GM19025 (cell line): ENCODE measurements around the gene C12orf60.

ENCODE experiments used
- ATAC-seq: cut with Tn5 transposase; IDR thresholded peaks from one replicate; pipeline ENCODE4 v1.9.1; 2021; ENCODE audit warnings: mild to moderate bottlenecking, low read depth, moderate library complexity; ENCODE audit not compliant: unreplicated experiment

The C12orf60 gene

DNA sequence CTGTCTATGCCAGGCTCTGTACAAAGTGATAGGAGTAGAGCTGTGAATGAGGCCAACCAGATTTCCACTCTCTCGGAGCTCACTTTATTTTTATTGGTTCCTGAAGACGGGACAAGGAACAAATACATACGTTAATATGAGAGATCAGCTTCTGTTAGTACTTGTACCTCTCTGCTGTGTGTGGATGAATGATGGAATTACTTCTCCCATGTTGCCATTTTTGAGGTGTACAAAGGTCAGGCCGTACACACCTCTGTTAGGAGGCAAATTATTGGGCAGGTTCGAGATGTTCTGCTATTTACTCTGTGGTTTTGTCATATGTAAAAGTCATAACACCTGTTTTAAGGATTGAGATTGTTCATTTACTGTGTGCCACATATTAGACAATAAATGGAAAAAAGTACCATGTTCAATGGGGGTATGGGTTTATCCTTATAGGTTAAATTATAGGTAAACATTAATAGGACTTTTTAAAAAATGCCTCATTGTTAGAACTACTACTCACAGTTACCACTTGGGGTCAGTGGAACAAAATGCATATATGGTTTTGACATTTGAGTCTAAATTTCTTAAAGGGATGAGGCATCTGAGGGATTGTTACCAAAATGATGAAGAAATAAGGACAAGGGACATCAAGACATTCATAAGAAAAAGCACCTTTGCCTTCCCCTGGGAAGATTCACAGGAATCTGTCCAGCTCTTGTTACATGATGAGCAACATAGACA lies 27.1 kb upstream of the C12orf60 start:
- no peak for ATAC-seq

DNA sequence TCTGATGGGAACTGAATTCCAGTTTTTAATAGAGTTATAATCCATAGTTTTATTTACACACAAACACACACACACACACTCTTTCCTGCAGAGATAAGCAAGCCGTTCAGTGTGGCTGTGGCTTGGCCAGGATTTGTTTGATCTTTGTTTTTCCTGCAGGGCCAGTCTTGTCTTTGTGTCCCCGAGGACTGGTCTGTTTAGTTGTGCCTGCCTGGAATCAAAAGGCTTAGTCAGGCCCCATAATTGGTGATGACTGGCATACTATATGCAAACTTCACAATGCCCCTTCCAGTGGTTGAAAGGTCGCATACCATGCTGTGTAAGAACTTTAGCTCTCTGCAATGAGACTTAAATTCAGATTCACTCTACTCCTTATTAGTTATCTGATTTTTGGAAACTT lies 26.2 kb upstream of the C12orf60 start:
- ATAC-seq: no peak

DNA sequence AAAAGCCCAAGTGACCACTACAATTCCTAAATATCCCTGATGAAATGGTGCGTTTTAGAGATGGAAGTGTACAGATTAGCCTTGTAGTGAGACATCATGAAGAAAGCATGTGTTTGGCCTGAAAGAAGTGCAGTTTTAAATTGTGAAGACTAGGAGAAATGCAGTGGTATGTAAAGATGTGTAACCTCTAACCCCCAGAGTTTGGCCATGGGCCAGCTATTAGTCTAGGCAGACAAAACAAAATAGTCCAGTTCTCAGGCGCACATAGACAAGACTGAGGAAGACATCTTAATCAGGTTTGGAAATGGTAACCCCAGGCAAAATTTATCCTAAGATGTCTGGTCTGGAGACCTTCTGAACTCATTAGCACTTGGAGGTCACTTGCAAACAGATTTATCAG lies 23.6 kb upstream of the C12orf60 start:
- no peak for ATAC-seq

DNA sequence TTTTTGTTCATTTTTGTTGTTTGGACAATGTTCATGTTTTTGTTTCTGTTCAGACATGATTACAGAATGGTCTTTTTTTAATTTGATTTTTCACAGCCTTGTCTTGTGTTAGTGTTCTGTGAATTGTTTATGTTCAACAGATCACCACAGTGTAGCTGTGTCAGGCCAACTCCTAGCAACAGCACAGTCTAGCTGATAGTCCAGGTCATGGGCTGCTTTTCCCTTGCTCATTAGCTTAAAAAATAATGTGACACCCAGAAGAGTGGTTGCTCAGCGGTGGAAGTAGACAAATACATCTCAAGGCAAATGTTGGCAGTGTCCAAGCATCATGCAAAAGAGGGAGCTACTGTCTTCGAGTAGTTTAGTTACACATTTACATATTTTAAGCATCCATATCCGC lies 22.6 kb upstream of the C12orf60 start:
- no peak for ATAC-seq

DNA sequence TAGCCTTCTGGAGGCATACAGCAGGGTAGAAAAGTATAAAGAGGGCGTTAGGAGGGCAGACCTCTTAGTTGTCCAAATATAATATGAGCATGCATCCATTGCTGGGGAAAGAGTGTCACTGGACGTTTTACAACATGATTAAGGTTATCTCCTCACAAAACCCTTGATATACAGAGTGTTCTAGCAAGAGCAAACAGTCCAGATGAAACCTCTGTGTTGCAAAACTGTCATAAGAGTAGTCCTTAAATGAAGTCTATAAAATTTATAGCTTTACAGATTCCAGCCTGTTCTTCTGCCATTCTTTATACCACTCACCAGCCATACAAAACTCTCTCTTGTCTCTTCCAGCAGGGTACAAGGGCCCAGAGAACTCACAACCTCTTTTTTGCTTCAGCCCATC lies 21.9 kb upstream of the C12orf60 start:
- ATAC-seq: no peak

DNA sequence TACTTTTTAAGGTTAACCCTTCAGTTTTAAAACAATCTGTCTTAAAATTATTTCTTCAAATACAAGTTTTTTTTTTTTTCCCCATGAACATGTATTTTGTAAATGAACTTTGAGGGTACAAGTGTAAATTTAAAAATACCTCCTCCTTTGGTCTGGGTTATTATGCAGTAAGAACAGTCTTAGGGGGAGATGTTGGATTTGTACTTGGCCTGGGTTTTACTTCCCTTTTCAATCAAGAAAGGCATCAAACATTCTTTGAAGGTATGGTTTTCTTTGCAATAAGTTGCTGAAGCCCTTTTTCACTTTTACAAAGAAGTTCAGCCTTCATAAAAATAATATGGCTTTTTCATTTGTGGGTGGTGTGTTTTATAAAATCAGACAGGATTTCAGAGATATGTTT lies 20.7 kb upstream of the C12orf60 start:
- no peak for ATAC-seq

DNA sequence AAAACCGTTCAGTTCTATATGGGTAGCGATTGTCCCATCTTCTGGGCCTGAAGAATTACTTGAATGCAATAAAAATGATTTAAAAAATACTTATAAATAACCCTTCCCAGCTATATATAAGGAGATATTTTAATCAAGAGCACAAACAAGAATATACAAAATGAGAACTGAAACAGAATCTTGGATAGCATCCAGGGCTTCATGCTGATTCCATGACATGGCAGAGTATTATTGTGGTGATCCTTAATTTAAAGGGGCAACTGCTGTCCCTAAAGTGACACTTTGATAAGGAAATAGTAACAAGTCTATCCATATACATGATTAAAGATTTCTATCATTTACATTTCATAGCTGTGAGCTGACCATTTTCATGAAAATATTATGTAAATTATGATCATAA lies 19.0 kb upstream of the C12orf60 start:
- ATAC-seq: no peak

DNA sequence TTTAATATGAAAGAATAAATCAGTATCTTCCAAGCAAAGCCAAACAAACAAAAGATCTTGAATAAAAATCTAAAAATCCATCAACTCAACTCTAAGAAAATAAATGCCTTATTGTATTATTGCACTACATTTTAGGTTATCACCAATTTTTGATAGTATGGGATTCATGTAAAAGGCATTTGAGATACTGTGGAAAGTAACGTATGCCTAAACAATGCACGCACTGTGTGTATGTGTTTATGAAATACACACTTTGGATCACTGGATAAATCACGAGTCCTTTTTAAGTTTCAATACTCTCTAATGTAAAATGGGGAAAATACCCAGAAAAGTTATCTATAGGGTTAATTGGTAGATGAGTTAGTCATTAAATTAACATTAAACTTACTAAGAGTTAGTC lies 17.9 kb upstream of the C12orf60 start:
- no peak for ATAC-seq

DNA sequence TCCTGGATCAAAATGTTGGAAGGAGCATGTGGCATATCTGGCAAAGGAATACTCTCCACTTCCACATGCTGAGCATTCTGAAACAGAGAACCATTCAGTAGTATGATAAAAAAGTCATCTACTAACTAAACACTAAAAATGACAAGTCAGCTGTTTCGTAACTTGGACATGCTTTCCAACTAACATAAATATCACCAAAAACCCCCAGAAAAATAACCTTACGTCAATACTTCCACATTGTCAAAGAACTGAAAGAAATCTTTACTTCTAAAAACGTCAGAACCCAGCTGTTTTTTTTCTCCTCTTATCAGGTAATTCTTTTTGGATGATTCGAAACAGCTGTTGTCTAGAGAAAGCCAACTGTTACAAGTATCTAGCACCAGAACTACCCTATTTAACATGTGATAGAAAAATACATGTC lies 8.4 kb upstream of the C12orf60 start:
- ATAC-seq: no peak

DNA sequence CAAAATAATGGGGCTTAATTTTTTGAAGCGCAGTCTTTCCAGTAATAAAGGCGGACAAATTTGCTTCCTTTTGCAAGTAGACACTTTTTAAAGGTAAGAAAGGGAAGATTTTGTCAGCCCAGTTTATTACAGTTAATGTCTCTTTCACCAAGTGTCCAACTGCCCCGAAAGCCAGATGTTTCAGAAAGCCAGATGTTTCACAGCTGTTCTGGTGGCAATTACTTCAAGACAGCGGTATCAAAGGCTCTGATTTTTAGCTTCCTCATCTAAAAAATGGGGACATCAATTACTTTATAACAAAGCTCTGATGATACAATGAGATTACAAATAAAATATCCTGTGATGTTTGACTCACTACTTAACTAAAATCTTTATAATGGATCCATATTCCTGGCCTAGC lies 1.2 kb upstream of the C12orf60 start:
- ATAC-seq: no peak

DNA sequence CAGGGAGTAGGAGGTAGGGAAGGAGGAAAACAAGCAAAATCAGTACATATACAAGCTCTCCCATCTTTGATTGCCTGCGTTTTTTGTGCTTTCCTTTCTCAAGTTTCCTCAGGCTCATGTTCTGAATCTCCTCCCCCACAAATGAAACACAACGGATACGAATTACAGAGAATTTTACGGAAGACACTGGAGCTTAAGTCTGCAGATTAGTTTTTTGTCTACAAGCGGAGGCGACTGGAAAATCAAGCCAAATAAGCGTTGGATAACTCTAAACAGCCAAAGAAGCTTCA lies 804 bp upstream of the C12orf60 start:
- no peak for ATAC-seq

DNA sequence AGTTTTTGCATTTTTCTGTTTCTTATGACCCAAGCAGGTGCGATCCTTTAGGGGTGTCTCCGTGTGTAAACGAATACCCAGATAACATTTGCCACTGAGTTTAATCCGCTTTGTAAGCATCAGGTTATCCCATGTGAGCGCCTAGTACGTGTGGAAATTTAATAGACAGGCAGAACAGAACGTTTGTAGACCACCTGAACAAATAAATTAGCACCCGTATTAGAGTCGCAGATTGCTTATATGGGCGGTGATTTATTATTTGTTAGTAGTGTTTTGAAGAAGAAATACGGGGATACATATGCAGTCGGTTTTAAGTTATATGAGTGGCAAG lies 325 bp downstream of the C12orf60 start:
- ATAC-seq: peak; percentile 11

DNA sequence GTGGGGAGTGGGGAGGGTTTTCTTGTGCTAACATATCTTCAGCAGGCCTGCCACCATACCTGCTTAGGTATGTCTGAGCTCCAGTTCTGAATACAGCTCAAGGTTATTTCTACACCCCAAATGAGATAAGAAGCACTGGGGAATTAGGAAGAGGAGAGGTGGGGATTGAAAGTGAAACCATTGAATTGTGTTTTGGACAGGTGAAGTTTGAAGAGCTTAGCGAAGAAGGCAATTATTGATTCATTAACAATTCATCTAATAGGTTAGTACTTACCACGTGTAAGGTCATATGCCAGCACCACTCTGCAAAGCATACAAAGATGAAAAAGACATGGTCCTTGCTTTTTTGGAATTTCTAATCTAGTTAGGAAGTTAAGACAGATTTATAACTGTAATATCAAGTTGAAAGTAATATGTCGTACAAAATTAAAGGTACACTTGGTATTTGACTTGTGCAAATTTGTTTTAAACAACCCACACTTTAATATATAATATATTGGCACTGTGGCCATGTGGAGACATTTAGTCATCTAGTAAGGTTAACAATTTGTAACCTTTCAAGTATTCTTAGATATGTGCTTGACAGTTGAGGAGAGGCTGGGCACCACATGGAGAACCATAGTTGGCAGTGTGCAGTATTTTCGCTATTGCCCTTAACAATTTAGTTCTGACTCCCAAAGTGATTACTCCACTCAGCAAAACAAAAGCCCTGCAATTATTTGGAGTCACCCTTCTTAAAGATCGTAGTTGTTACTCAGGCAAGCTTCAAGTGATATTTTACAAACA lies 6.9 kb downstream of the C12orf60 start:
- no peak for ATAC-seq

DNA sequence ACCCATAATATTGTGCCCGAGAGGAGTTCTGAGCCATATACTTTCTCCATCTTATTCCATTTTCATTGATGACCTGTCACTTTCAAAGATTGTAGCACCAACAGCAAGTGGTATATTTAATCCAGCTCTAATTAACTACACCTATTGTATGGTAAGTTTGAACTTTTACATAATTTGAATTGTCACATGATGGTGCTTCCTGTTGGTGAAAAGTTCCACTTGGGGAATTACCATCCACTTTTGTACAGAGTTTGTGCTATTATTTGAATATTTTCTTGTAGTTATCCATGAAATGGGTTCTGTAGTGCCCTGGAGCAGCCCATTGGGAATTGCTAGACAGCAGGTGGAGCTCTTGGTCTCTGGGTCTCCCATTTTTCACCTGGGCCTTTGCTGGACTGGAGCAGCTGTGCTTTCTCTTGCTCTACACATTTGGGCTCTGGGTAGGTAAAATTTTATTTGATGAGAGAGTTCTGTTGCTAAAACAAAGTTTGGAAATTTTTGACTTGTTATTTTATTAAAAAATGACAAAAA lies 7.5 kb downstream of the C12orf60 start:
- no peak for ATAC-seq

DNA sequence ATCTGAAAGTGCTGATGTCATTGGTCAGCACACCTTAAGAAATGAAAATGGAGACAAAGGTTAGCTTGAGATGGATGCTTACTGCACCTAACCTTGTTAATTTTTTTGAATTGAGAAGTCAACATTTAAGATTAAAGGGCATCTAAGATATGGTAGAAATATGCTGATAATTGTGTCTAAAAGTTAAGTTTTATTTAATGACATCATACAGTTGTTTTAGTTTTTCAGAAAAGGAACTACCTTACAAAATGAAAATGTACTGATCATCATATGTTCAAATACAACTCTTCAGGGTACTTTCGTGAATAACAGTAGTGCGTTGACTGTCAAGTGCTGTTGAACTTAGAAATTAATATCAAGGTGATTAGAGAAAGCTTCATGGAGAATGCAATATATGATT lies 8.0 kb downstream of the C12orf60 start:
- no peak for ATAC-seq

DNA sequence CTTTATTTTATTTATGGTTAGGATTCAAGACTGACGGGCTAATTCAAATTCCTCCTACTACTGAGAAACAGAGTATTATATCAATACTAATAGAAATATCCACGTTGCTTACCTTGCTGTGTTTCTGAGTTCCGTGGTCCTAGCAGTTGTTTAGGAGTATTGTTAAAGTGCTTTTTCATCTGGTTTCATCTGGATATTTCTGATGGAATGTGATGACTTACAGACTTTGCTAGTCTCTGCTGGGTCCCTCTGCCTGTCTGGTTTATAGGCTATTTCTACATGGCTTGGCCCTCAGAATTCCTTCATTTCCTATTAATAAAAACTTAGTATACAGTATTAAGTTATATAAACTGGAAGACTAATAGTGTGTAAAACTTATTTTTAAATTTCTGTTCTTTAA lies 10.5 kb downstream of the C12orf60 start, which contains the start of gene SMCO3:
TSS of gene SMCO3 (minus strand) at position 169 of the 400 bp plus-strand sequence. CDS start 7,502 bp downstream, outside the sequence.
- ATAC-seq: no peak

DNA sequence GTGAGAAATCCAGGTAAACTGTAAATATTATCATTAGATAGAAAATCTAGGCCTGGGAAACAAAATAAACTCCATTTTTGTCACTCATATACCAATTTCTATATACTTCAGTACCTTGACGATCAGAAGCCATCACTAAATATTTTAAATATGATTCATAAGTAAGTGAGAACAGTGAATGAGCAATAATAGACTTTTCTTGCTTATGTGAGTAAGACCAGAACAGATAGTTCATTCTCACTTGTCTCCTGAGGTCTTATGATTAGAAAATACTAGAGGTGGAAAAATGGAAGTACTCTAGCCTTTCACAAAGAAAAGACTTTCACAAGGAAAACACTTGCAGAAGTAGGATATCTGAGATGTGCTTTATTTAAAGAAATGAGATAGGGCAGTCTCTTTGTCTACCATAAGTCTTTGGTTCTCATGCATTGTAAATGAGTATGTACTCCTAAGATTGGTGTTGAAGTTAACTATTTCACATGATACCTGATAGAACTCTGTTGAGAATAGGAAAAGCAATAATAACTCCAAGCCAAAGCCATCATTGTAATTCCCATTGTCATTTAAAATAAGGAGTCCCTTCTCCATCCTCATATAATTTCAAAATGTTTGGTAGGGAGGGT lies 20.7 kb downstream of the C12orf60 start:
- ATAC-seq: no peak

DNA sequence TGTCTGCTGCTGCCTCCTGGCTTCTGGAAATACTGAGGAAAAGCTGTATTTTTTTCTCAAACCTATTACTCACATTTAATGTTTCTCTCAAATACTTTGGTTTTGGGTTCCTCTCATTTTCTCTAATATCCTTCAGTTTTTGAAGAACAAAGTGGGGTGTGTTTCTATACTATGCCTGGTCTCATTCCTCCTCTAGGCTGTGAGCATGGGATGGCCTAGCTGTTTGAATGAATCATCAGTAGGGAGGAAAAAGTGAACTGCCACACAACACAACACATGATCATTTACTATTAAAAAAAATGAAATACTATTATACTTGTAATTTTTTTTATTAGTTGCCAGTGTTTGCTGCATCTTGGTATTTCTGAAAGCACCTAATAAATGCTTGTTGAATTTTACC lies 21.8 kb downstream of the C12orf60 start:
- ATAC-seq: no peak

DNA sequence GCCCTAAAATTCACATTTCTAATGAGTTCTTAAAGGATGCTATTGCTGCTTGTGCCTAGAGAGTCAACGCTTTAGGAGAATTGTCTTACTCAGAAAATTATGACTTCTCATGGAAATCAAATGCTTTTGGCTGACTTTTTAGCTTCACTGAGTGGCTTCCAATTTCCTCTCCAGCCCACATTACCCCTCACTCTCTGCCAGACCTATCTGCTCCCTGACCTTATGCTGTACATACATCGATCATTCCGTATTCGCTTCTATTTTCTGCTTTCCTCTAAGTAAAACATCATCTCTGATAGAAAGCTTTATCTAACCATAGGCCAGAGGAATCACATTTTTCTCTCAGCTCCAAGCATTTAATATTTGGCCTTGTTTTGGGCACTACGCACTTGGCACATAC lies 23.0 kb downstream of the C12orf60 start:
- no peak for ATAC-seq

DNA sequence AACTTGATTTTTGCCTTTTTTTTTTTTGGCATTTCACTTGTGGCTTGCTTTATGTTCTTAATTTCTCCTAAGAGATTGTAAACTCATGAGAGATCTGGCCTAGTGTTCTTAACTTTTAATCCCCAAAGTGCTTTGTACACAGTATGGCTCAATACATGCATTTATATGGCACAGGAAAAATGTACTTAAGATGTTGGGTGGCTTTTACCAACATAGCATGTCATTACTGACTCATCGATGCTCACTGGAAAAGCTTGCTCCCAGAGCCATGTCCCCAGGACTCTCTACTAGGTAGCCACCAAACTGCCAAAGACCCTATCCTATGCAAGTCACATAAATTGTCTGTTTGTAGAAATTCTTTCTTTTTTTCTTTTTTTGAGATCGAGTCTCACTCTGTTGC lies 23.6 kb downstream of the C12orf60 start:
- ATAC-seq: no peak

DNA sequence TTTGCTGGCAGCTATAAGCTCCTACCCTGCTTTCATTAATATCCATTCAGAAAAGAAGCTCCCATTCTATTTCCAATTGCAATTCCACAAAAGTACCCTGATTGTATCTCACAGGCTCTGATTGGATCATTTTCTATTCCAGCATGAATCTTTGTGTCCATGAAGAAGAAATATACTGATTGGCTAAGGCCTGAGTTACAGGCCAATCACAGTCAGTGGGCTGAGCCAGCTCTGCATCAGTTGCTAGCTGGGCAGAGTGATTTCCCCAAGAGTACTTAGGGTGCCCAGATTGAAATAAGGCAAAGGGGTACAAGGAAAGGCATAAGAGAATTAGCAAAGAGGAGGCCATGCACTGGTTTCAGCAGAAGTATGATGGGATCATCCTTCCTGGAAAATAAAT lies 25.4 kb downstream of the C12orf60 start:
- peak; percentile 92 for ATAC-seq

DNA sequence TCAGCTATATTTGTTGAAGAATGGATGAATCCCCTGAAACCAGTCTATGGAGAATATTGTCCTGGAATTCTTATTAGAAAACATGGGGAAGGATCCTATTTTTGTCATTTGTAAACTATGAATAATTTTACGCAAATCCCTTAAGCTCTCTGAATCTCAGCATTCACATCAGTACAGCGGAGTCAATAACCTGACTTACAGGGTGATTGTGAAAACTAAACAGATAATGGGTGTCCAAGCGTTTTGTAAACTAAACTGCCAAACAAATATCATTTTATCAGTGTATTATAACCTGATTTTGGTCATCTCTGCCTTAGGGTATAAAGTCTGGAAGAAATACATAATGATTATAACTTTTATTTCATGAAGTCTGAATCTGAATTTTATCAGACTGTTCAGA lies 29.9 kb downstream of the C12orf60 start:
- ATAC-seq: no peak
